ENCODE results near the gene GLUD2. TPM values are rescaled to one million over a fixed set of nuclear protein-coding genes. Genes with fewer than 3 reads are reported as not detected.

GLUD2 gene
- total RNA-seq: 2.5 and 3.7 TPM in 2 replicates

GRCh38 chrX:121047441-121048419 lies at the start of gene GLUD2:
GLUD2 (plus strand) TSS chrX:121047610; CDS start chrX:121047685, 75 bp downstream.

Other genes starting within 250 kb of the GLUD2 start
- not detected in 2 replicates for gene CT47B1, start 171.7 kb upstream of the GLUD2 start, total RNA-seq
- gene CT47A11, start 110.5 kb upstream of the GLUD2 start, total RNA-seq: not detected in 2 replicates
- gene CT47A10, start 105.6 kb upstream of the GLUD2 start, total RNA-seq: not detected in 2 replicates
- not detected in 2 replicates for gene CT47A9, start 100.7 kb upstream of the GLUD2 start, total RNA-seq
- not detected in 2 replicates for gene CT47A8, start 95.9 kb upstream of the GLUD2 start, total RNA-seq
- gene CT47A7, start 91.0 kb upstream of the GLUD2 start, total RNA-seq: not detected in 2 replicates
- gene CT47A6, start 86.1 kb upstream of the GLUD2 start, total RNA-seq: not detected in 2 replicates
- not detected in 2 replicates for gene CT47A5, start 81.3 kb upstream of the GLUD2 start, total RNA-seq
- gene CT47A4, start 76.4 kb upstream of the GLUD2 start, total RNA-seq: not detected in 2 replicates
- gene CT47A3, start 71.5 kb upstream of the GLUD2 start, total RNA-seq: not detected in 2 replicates
- gene CT47A2, start 66.7 kb upstream of the GLUD2 start, total RNA-seq: not detected in 2 replicates
- gene CT47A1, start 61.9 kb upstream of the GLUD2 start, total RNA-seq: not detected in 2 replicates

All from subcutaneous preadipocyte (primary cell).